Right kidney (tissue), 9 donors: ENCODE measurements around the gene ACTL10.
"Not testable (repeated sequence)": the region's sequence is repeated elsewhere in the genome, so short reads cannot be mapped to it uniquely, and the experiment has no call there.

Experiments used
- DNase-seq: peaks from one replicate; pipeline ENCODE4 v3.0.0-alpha.2; 2016
- long read RNA-seq, 8 donors: transcript quantifications; one replicate each; lab custom pipeline, GENCODE V29; 2026

The ACTL10 gene
- long read RNA-seq, donor 1, result 0 reads
- long read RNA-seq, donor 2, result 0 reads
- long read RNA-seq, donor 3, partial matches to known transcripts, result 0 of 2 reads
- long read RNA-seq, donor 3, other reads (novel, unspliced or antisense), result 0 of 2 reads
- long read RNA-seq, donor 4, partial matches to known transcripts, result 0 of 1 reads
- long read RNA-seq, donor 4, other reads (novel, unspliced or antisense), result 0 of 1 reads
- long read RNA-seq, donor 5, partial matches to known transcripts, result 0 of 1 reads
- long read RNA-seq, donor 5, other reads (novel, unspliced or antisense), result 0 of 1 reads
- long read RNA-seq, donor 6, result 0 reads
- long read RNA-seq, donor 7, partial matches to known transcripts, result 0 of 1 reads
- long read RNA-seq, donor 7, other reads (novel, unspliced or antisense), result 0 of 1 reads
- long read RNA-seq, donor 8, partial matches to known transcripts, result 0 of 2 reads
- long read RNA-seq, donor 8, other reads (novel, unspliced or antisense), result 0 of 2 reads

GRCh38 chr20:33666293-33667244, at the start of gene ACTL10:
Gene ACTL10, plus strand, starts transcription at chr20:33666943. Its CDS starts 555 bp downstream, at chr20:33667498.
- peak; percentile 95 for DNase-seq

DNA sequence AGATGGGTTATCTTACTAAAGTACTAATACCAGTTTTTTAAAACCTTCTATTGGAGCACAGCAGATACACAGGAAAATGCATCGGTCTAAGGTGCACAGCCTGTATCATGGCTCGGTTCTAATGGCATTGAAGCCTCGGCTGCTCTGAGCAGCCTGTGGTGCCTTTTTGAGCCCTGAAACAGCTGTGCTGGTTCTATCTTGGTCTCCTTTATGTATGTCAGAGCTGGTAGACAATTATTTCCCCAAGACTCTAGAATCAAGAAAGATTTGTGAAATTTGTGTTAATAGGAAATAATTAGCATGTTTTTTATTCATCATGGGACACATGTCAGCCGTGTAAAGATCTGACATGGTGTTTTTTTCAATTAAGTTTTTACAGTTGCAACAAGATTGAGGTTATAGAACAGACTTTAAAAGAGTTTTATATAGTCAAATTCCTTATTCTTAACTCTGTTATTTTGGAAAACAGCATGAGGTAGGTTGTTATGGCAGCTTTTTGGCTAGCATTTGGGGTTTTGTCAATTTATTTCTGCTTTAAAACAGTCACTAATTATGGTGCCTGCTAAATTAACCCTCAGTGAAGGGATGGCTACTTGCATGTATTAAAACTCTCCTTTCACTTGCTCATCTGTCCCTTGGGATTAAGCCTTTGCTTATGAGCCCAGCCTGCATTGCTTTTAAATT, 44.9 kb upstream of the ACTL10 start:
- no peak for DNase-seq

- DNase-seq, result no peak
Observed at GRCh38 chr20:33622705-33623365, 43.9 kb upstream of the ACTL10 start.

- DNase-seq, result no peak
Observed at GRCh38 chr20:33624399-33624798, 42.3 kb upstream of the ACTL10 start.

GRCh38 chr20:33626190-33626589, 40.6 kb upstream of the ACTL10 start:
- no peak for DNase-seq

- DNase-seq, result no peak
Observed at GRCh38 chr20:33627577-33628216, 39.0 kb upstream of the ACTL10 start.

DNA sequence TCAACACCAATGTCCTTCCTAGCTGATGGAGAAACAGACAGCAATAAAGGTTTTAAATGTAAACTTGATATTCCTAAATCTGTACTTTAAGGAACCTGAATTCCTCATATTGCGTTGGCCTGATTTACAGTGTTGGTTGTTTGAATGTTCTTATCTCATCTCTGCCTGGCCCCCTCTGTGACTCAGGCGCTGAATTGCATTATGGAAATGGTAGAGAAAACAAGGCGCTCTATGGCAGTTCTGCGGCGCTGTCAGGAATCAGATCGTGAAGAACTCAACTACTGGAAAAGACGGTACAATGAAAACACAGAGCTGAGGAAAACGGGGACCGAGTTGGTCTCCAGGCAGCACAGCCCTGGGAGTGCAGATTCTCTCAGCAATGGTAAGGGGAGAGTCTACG, 37.2 kb upstream of the ACTL10 start:
- no peak for DNase-seq

GRCh38 chr20:33629979-33630378, 36.8 kb upstream of the ACTL10 start:
- DNase-seq, result no peak

DNA sequence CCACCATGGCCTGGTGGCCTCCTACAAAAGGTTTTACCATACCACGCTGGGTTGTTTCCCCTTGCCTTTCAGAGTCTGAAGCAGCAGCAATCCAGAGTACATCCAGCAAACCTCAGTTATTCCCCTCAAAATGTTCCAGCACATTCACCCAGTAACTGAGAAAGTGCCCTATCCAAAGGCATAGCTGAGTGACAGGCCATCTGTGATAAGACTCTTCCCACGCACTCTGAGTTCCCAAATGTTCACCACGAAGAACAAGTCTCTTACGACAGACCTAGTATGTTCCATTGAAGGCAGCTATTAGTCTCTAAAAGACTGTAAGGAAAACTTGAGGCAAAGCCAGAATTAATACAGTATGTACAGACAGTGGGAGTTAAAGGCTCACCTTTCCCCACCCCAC, 36.2 kb upstream of the ACTL10 start:
- DNase-seq, result no peak

DNA sequence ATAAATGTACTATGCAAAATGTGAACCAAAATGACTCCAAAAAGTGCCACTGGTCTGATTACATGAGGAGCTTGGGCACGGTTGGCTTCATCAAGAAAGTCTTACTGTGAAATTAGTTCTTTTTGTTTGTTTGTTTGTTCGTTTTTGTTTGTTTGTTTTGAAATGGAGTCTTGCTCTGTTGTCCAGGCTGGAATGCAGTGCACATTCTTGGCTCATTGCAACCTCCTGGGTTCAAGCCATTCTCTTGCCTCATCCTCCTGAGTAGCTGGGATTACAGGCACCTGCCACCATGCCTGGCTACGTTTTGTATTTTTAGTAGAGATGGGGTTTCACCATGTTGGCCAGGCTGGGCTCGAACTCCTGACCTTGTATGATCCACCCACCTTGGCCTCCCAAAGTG, 34.8 kb upstream of the ACTL10 start:
- not testable (repeated sequence) for DNase-seq

GRCh38 chr20:33635341-33635740, 31.4 kb upstream of the ACTL10 start:
- no peak for DNase-seq

DNA sequence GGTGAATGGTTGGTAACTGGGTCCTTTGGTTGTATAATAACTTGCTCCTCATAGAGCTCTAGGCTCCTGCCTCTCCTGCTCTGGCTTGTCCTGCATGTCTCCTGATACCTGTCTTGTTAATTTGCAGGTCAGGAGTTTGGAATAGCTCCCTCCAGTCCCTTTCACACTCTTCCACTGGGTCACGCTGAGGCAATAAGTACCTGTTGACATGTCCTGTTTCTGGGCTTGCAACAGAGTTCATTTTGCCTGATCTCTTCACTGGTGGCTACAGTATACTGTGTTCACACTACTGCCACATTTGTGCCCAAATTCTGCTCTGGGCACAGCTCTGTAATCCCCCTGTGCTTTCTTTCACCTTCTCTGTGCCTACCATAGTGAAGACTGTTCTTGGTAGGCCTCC, 30.0 kb upstream of the ACTL10 start:
- no peak for DNase-seq

DNA sequence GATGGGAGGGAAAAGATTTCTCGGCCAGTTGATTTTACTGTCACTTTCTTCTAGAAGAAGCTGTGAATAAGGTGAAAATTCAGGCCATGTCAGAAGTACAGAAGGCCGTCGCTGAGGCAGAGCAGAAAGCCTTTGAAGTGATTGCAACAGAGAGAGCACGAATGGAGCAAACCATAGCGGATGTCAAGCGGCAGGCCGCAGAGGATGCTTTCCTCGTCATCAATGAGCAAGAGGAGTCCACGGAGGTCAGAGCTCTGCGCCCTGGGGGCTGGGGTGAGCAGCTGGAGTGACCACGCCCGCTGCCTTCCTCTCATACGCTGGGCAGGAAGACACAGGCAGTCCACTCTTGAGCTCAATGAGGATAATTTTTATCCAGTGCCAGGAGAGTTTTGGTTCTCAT, 26.5 kb upstream of the ACTL10 start:
- DNase-seq, result no peak

- DNase-seq, result no peak
Observed at GRCh38 chr20:33644313-33645071, 22.3 kb upstream of the ACTL10 start.

DNA sequence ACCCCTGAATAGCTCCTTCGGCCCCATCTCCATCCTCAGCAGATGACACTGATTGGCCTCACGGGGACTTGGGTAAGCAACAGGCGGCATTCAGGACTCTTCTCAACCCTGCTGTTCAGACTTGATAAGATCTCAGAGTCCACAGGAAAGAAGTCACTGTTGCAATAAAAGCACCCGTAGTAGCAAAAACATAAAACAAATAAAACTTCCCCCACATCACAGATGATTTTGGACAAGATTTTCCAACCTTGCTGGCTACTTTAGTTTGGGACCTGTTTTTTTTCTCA, 21.7 kb upstream of the ACTL10 start:
- no peak for DNase-seq

DNA sequence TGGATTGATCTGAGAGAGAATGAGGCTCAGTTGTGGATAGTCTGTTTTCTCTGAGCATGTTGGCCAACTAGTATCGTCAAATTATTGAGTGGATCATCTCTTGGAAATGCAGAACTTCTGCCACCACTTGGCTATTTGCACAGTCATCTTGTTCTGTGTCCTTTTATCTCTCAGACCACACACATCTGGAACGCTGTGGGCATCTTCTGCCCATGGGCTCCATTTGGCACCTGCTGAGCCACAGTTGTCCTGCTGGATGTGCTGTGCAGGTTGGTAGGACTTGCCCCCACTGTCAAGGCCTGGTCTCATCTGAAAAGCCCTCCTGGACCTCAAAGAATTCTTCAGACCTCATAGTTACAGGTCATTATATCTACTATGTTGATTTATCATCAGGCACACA, 21.3 kb upstream of the ACTL10 start:
- no peak for DNase-seq

DNA sequence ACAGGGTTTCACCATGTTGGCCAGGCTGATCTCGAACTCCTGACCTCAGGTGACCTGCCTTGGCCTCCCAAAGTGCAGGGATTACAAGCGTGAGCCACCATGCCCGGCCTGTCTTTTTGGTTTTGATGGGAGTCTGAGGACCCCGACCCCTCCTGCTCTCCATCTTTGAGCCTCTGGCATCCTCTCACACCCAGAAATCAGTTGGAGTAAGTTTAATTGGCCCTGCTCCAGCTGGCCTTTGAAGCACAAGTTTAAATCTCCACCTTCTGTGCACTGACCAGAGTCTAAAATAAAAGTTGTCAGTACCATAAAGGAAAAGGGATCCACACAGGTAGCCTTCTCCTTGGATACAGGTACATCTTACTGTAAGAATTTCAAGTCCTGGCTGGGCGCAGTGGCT, 20.6 kb upstream of the ACTL10 start:
- no peak for DNase-seq

DNA sequence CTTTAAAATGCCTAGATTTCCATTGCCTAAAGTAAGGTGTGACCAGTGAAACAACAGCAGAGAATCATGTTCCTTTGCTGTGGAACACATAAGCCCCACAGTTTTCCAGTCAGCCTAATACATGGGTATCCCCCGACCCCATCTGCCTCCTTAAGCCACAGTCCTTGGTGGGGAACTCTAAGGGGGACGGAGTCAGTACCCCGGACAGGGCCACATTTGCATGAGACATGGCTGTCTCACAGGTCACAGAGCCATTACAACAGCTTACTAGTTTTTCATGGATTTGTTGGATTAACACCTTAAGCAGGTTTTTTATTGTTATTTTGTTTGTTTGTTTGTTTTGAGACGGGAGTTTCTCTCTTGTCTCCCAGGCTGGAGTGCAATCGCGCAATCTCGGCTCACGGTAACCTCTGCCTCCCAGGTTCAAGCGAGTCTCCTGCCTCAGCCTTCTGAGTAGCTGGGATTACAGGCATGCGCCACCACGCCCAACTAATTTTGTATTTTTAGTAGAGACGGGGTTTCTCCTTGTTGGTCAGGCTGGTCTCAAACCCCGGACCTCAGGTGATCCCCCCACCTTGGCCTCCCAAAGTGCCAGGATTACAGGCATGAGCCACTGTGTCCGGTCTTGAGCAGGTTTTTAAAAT, 19.7 kb upstream of the ACTL10 start:
- not testable (repeated sequence) for DNase-seq

- no peak for DNase-seq
Observed at GRCh38 chr20:33647603-33648395, 18.9 kb upstream of the ACTL10 start.
